ENCODE measurements around the gene CUX1. TPM values are rescaled to one million over a fixed set of nuclear protein-coding genes. Genes with fewer than 3 reads are reported as not detected.

The CUX1 gene
- total RNA-seq, 2 experiments from 2014 or later: 35.6 to 38.0 TPM

DNA sequence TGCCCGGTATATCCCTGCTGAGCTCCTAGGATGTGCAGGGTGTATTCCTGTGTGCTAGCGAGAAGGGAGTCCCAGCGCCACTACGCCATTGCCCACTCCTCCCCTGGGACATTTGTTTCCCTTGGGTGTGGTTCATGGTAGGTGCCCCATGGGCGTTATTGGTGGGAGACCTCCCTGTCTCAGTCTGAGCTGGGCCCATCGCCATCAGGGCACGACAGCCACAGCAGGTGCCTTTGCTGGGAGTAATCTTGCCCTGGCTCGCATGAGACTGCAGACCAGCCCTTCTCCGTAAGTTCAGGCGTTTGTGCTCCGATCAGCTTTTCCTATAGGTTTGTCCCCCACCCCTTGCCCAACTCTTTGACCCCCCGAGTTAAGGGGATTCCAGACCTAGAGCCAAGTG is 332.0 kb downstream of the CUX1 start:
- Histone ChIP-seq H3K9me3 (ENCODE audit: control insufficient read depth in 1 of 2, insufficient read depth in 1 of 2, low read length in 2 of 2) (no peaks in the 10 kb centered on the region), H3K27ac (ENCODE audit: low read depth in 1 of 2, low read length in 2 of 2) (no peak overlapping the region), H3K4me3 (ENCODE audit: low read length) (no peak overlapping the region), H3K4me1 (ENCODE audit: insufficient read depth, low read length) (no peaks in the 10 kb centered on the region), H3K36me3 (ENCODE audit: insufficient read depth, low read length) (no peaks in the 10 kb centered on the region), H3K27me3 (ENCODE audit: control insufficient read depth in 1 of 2, insufficient read depth in 2 of 2, low read length in 2 of 2) (no peaks in the 10 kb centered on the region)
- CTCF ChIA-PET: no interaction called here
- Mint-ChIP-seq H3K4me1 (ENCODE audit: low read depth) (no peaks in the 10 kb centered on the region), H3K9me3 (no peaks in the 10 kb centered on the region), H3K27ac (no peak overlapping the region), H3K4me3 (no peak overlapping the region), H3K36me3 (ENCODE audit: low read depth) (peaks cover 9% of the 10 kb centered on the region), H3K27me3 (no peaks in the 10 kb centered on the region)
- no peak for ATAC-seq (ENCODE audit: poor library complexity)
- DNase-seq: no peak
- POLR2A ChIA-PET: no interaction called here
- TF ChIP-seq, protein P1, sequence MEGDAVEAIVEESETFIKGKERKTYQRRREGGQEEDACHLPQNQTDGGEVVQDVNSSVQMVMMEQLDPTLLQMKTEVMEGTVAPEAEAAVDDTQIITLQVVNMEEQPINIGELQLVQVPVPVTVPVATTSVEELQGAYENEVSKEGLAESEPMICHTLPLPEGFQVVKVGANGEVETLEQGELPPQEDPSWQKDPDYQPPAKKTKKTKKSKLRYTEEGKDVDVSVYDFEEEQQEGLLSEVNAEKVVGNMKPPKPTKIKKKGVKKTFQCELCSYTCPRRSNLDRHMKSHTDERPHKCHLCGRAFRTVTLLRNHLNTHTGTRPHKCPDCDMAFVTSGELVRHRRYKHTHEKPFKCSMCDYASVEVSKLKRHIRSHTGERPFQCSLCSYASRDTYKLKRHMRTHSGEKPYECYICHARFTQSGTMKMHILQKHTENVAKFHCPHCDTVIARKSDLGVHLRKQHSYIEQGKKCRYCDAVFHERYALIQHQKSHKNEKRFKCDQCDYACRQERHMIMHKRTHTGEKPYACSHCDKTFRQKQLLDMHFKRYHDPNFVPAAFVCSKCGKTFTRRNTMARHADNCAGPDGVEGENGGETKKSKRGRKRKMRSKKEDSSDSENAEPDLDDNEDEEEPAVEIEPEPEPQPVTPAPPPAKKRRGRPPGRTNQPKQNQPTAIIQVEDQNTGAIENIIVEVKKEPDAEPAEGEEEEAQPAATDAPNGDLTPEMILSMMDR (IDR thresholded peaks at IDR 0.05): no peak
- intact Hi-C loops (cut with DNase I, micrococcal nuclease): no loop called here

DNA sequence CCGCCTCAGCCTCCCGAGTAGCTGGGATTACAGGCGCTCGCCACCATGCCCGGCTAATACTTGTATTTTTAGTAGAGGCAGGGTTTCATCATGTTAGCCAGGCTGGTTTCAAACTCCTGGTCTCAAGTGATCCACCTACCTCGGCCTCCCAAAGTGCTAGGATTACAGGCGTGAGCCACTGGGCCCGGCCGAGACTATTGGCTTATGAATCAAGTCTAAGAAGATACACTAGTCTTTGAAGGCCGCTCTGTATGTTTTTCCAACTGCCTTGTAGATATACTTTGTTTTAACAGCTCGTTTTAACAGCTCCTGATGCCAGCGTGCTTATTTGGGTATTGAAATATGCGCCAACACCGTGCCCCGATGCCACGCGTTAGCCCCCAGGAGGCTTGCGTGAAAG is 332.8 kb downstream of the CUX1 start:
- Mint-ChIP-seq H3K36me3 (ENCODE audit: low read depth) (peaks cover 6% of the 10 kb centered on the region), H3K4me1 (ENCODE audit: low read depth) (no peaks in the 10 kb centered on the region), H3K9me3 (no peaks in the 10 kb centered on the region), H3K27me3 (no peaks in the 10 kb centered on the region), H3K27ac (no peak overlapping the region), H3K4me3 (no peak overlapping the region)
- H3K36me3 ChIP-seq (ENCODE audit: insufficient read depth, low read length): no peaks in the 10 kb centered on the region
- POLR2A ChIA-PET: interaction anchor here (0.9 kb wide), 1 partner anchor 10 kb away, joined by 3 read pairs; no protein-coding TSS in a partner anchor
- no peak for ATAC-seq (ENCODE audit: poor library complexity)
- no peak for DNase-seq
- intact Hi-C loops (cut with DNase I, micrococcal nuclease): no loop called here
- no peaks in the 10 kb centered on the region for H3K4me1 ChIP-seq (ENCODE audit: insufficient read depth, low read length)
- CTCF ChIA-PET: no interaction called here
- TF ChIP-seq, protein P1 (IDR thresholded peaks at IDR 0.05): no peak
- H3K9me3 ChIP-seq (ENCODE audit: control insufficient read depth in 1 of 2, insufficient read depth in 1 of 2, low read length in 2 of 2): no peaks in the 10 kb centered on the region
- H3K4me3 ChIP-seq (ENCODE audit: low read length): no peak overlapping the region
- H3K27me3 ChIP-seq (ENCODE audit: control insufficient read depth in 1 of 2, insufficient read depth in 2 of 2, low read length in 2 of 2): no peaks in the 10 kb centered on the region
- H3K27ac ChIP-seq (ENCODE audit: low read depth in 1 of 2, low read length in 2 of 2): no peak overlapping the region

DNA sequence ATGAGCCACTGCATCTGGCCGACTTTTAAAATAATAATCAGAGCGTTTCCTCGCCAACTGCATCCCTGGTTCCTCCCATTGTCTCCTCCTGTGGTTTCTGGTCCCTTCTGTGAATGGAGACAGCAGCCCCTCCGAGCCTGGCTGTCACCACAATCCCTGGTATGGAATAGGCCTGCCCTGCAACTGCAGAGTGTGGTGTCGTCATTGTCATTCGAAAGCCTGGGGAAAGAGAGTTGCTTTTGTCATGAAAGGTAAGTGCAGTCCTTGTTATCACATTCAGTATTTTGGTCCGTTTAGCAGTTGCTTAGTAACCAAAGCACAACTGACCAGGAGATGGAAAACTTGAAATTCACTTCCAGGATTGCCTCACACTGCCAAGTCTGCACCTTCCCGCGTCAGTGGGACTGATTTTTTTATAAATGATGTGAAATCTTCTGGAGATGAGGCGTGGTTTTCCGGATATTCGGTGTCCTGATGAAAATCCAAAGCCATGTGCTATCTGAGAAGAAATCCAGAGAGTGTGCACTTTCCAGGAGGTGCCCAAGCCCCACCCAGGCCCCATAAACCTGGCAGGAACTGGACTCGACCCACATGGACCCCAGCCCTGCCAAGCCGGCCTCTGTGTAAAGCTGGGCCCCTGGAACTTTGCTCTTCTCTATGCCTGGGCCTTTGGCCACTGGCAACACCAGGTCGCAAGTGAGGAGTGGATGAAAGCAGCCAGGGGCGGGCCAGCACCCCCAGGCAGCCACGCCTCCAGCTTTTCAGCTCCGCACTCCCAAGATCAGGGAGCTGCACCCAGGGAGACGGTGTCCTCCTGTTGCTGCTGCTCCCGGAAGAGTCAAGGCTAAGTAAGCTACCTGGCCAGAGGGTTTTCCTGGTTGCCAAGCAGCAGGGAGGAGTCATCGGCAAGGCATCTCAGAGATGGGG is 335.5 kb downstream of the CUX1 start:
- intact Hi-C loops (cut with DNase I, micrococcal nuclease): no loop called here
- ChIA-PET POLR2A (no interaction called here), CTCF (no interaction called here)
- no peaks in the 10 kb centered on the region for H3K4me1 Mint-ChIP-seq (ENCODE audit: low read depth)
- no peak overlapping the region for H3K27ac Mint-ChIP-seq
- no peaks in the 10 kb centered on the region for H3K9me3 ChIP-seq (ENCODE audit: control insufficient read depth in 1 of 2, insufficient read depth in 1 of 2, low read length in 2 of 2)
- H3K27me3 Mint-ChIP-seq: no peaks in the 10 kb centered on the region
- H3K4me3 ChIP-seq (ENCODE audit: low read length): no peak overlapping the region
- H3K27me3 ChIP-seq (ENCODE audit: control insufficient read depth in 1 of 2, insufficient read depth in 2 of 2, low read length in 2 of 2): no peaks in the 10 kb centered on the region
- no peaks in the 10 kb centered on the region for H3K9me3 Mint-ChIP-seq
- no peak for ATAC-seq (ENCODE audit: poor library complexity)
- H3K4me1 ChIP-seq (ENCODE audit: insufficient read depth, low read length): no peaks in the 10 kb centered on the region
- H3K4me3 Mint-ChIP-seq: no peak overlapping the region
- H3K36me3 ChIP-seq (ENCODE audit: insufficient read depth, low read length): no peaks in the 10 kb centered on the region
- TF ChIP-seq, protein P1 (IDR thresholded peaks at IDR 0.05): no peak
- no peak for DNase-seq
- H3K36me3 Mint-ChIP-seq (ENCODE audit: low read depth): peaks cover 8% of the 10 kb centered on the region
- H3K27ac ChIP-seq (ENCODE audit: low read depth in 1 of 2, low read length in 2 of 2): no peak overlapping the region
